A549 (cell line): ENCODE data around the gene LIG3. TPM values are rescaled to one million over a fixed set of nuclear protein-coding genes. Genes with fewer than 3 reads are reported as not detected.

Source experiments
- ATAC-seq, 2 experiments: fragments of 200-7000 bp in 1 of 2; fragments of >200 bp in 1 of 2; cut with Nextera tagmentation in 1 of 2; cut with Tn5 transposase in 1 of 2; 3 replicates each; pipeline versions ENCODE4 v1.8.0 to v1.9.1; 2018 to 2020; ENCODE audit warnings: mild to moderate bottlenecking in 1 of 2, moderate library complexity in 1 of 2
- CTCF ChIA-PET: fragments of 300-600 bp; sonication (Branson Sonifier 250); formaldehyde crosslinking; extraction: SDS; loops from one replicate; lab custom pipeline; 2021; ENCODE audit warnings: antibody characterized with exemption, inconsistent platforms; lab: Yijun Ruan, JAX
- POLR2A ChIA-PET: fragments of 350-600 bp; formaldehyde crosslinking; extraction: SDS; loops from one replicate; lab custom pipeline; 2021; ENCODE audit warnings: antibody characterized with exemption, inconsistent platforms; lab: Yijun Ruan, JAX
- DNase-seq, 2 experiments: peaks; one replicate each; pipeline versions ENCODE4 v3.0.0 to v3.0.0-alpha.2; 2011 to 2016; ENCODE audit warnings: low read depth in 1 of 2, low spot score in 1 of 2
- FAIRE-seq: peaks from 2 replicates; lab custom pipeline; 2011; peaks lifted over from hg19 to GRCh38; lab: Jason Lieb, UNC
- H3K27ac ChIP-seq, 2 experiments: fragments of >200 bp; sonication (Bioruptor Twin); formaldehyde crosslinking; 3 replicates each; pipeline ENCODE4 v1.5.1; 2016 to 2017
- H3K4me1 ChIP-seq: fragments of >200 bp; sonication (Bioruptor Twin); formaldehyde crosslinking; 3 replicates; pipeline ENCODE4 v1.6.1; 2016
- H3K4me2 ChIP-seq: fragments of >200 bp; sonication (Bioruptor Twin); formaldehyde crosslinking; 3 replicates; pipeline ENCODE4 v1.6.1; 2016
- H3K4me3 ChIP-seq: fragments of >200 bp; sonication (Bioruptor Twin); formaldehyde crosslinking; 3 replicates; pipeline ENCODE4 v1.5.1; 2016
- H3K9me3 ChIP-seq: fragments of >200 bp; sonication (Bioruptor Twin); formaldehyde crosslinking; 3 replicates; pipeline ENCODE4 v1.6.1; 2016
- ATOH8 ChIP-seq: fragments of 250-450 bp; sonication (Bioruptor Pico); IDR thresholded peaks from 2 replicates; pipeline ENCODE4 v1.5.0; 2020; ENCODE audit warnings: low read depth, mild to moderate bottlenecking, moderate library complexity
- BHLHE40 ChIP-seq: IDR thresholded peaks from 2 replicates; pipeline ENCODE4 v1.6.1; 2012; ENCODE audit warnings: low read depth, low read length, inconsistent platforms
- CBX2 ChIP-seq: fragments of 200-600 bp; sonication (generic); IDR thresholded peaks from 2 replicates; pipeline ENCODE4 v1.6.1; 2016; ENCODE audit warnings: low read depth, mild to moderate bottlenecking, borderline replicate concordance
- CBX8 ChIP-seq: fragments of 200-600 bp; sonication (generic); IDR thresholded peaks from 2 replicates; pipeline ENCODE4 v1.6.1; 2016
- CEBPB ChIP-seq, 2 experiments: fragments of >200 bp in 1 of 2; sonication (Bioruptor Twin) in 1 of 2; formaldehyde crosslinking in 1 of 2; IDR thresholded peaks; 2 replicates each; pipeline ENCODE4 v1.6.1; 2012 to 2016
- CHD4 ChIP-seq: fragments of 200-600 bp; sonication (generic); IDR thresholded peaks from 2 replicates; pipeline ENCODE4 v1.6.1; 2016; ENCODE audit warnings: antibody characterized with exemption, mild to moderate bottlenecking, borderline replicate concordance
- EHF ChIP-seq: fragments of 250-450 bp; sonication (Bioruptor Pico); IDR thresholded peaks from 2 replicates; pipeline ENCODE4 v1.5.0; 2020; ENCODE audit warnings: mild to moderate bottlenecking
- EHMT2 ChIP-seq: fragments of 200-600 bp; sonication (generic); IDR thresholded peaks from 2 replicates; pipeline ENCODE4 v1.6.1; 2016; ENCODE audit warnings: antibody characterized with exemption, low read depth, mild to moderate bottlenecking, moderate library complexity
- GATA3 ChIP-seq: IDR thresholded peaks from 2 replicates; pipeline ENCODE4 v1.6.1; 2012; ENCODE audit warnings: borderline replicate concordance
- HDAC2 ChIP-seq: fragments of 200-600 bp; sonication (generic); IDR thresholded peaks from 2 replicates; pipeline ENCODE4 v1.6.1; 2016
- HEYL ChIP-seq: fragments of 250-450 bp; sonication (Bioruptor Pico); IDR thresholded peaks from 2 replicates; pipeline ENCODE4 v1.8.0; 2021; ENCODE audit warnings: mild to moderate bottlenecking, moderate library complexity
- HOXB5 ChIP-seq: fragments of 250-450 bp; sonication (Bioruptor Pico); IDR thresholded peaks from 2 replicates; pipeline ENCODE4 v1.5.0; 2020; ENCODE audit warnings: mild to moderate bottlenecking, moderate library complexity
- JUN ChIP-seq, 2 experiments: fragments of >200 bp; sonication (Bioruptor Twin); formaldehyde crosslinking; IDR thresholded peaks; 2 replicates in 1 of 2; 3 replicates in 1 of 2; pipeline ENCODE4 v1.6.1; 2016 to 2017
- JUNB ChIP-seq: fragments of >200 bp; sonication (Bioruptor Twin); formaldehyde crosslinking; IDR thresholded peaks from 2 replicates; pipeline ENCODE4 v1.6.1; 2016
- KDM5A ChIP-seq: fragments of 200-600 bp; sonication (generic); IDR thresholded peaks from 2 replicates; pipeline ENCODE4 v1.6.1; 2016; ENCODE audit warnings: antibody characterized with exemption, mild to moderate bottlenecking
- MAZ ChIP-seq: fragments of 150-350 bp; IDR thresholded peaks from 2 replicates; pipeline ENCODE4 v1.6.1; 2014; ENCODE audit warnings: antibody characterized with exemption, low read depth, low read length, borderline replicate concordance
- MYC ChIP-seq: IDR thresholded peaks from 2 replicates; pipeline ENCODE4 v1.6.1; 2012; ENCODE audit warnings: mild to moderate bottlenecking, inconsistent platforms, low read length, improper control_type of control experiment, borderline replicate concordance
- NFE2L2 ChIP-seq: fragments of 150-350 bp; conservative IDR thresholded peaks from 2 replicates; pipeline ENCODE4 v1.6.1; 2014; ENCODE audit warnings: low read length
- NPAS2 ChIP-seq: fragments of 250-450 bp; sonication (Bioruptor Pico); IDR thresholded peaks from 2 replicates; pipeline ENCODE4 v1.8.0; 2022; ENCODE audit warnings: mild to moderate bottlenecking, moderate library complexity, borderline replicate concordance
- NR3C1 ChIP-seq: fragments of >200 bp; sonication (Bioruptor Twin); formaldehyde crosslinking; IDR thresholded peaks from 3 replicates; pipeline ENCODE4 v1.6.1; 2017
- PBX3 ChIP-seq: IDR thresholded peaks from 2 replicates; pipeline ENCODE4 v1.6.1; 2012
- PHF8 ChIP-seq: fragments of 200-600 bp; sonication (generic); IDR thresholded peaks from 2 replicates; pipeline ENCODE4 v1.6.1; 2016; ENCODE audit warnings: low read depth, mild to moderate bottlenecking, antibody characterized with exemption, moderate library complexity, borderline replicate concordance
- POLR2A ChIP-seq: IDR thresholded peaks from 2 replicates; pipeline ENCODE4 v1.6.1; 2012; ENCODE audit warnings: mild to moderate bottlenecking, low read length
- RFX5 ChIP-seq: fragments of 450-650 bp; IDR thresholded peaks from 2 replicates; pipeline ENCODE4 v1.7.1; 2014; ENCODE audit warnings: antibody characterized with exemption, mild to moderate bottlenecking, moderate library complexity
- RNF2 ChIP-seq: fragments of 200-600 bp; sonication (generic); IDR thresholded peaks from 2 replicates; pipeline ENCODE4 v1.6.1; 2016; ENCODE audit warnings: low read depth, mild to moderate bottlenecking, antibody characterized with exemption, moderate library complexity, borderline replicate concordance
- SMC3 ChIP-seq: fragments of >200 bp; sonication (Bioruptor Twin); formaldehyde crosslinking; IDR thresholded peaks from 3 replicates; pipeline ENCODE4 v1.6.1; 2018; ENCODE audit warnings: inconsistent platforms
- TFCP2L1 ChIP-seq: fragments of 250-450 bp; sonication (Bioruptor Pico); IDR thresholded peaks from 2 replicates; pipeline ENCODE4 v1.5.0; 2021; ENCODE audit warnings: mild to moderate bottlenecking
- TP53 ChIP-seq: fragments of 250-450 bp; sonication (Bioruptor Pico); IDR thresholded peaks from 2 replicates; pipeline ENCODE4 v1.5.0; 2021; ENCODE audit warnings: mild to moderate bottlenecking, moderate library complexity
- ZFP36 ChIP-seq: fragments of 450-650 bp; IDR thresholded peaks from 2 replicates; pipeline ENCODE4 v1.6.1; 2014; ENCODE audit warnings: borderline replicate concordance; ENCODE audit not compliant: partially characterized antibody
- ZNF302 ChIP-seq: fragments of 250-450 bp; sonication (Bioruptor Pico); IDR thresholded peaks from 2 replicates; pipeline ENCODE4 v1.9.0; 2021; ENCODE audit warnings: inconsistent platforms, mild to moderate bottlenecking, moderate library complexity
- WGBS: methylation state at CpG from one replicate; pipeline ENCODE4 v1.1.6; 2017; ENCODE audit errors: missing lambda C conversion rate; 5-methylcytosine and 5-hydroxymethylcytosine counted together
- polyA plus RNA-seq, 4 experiments: library from polyadenylated mRNA; depleted of rRNA in 3 of 4; stranded (reverse); fragments of >200 nt; fragmentation: RNase III in 1 of 4; extraction: RNeasy Plus Mini Kit Qiagen cat#74134 plus additional on column Dnase treatment in 1 of 4; gene quantifications; 2 replicates in 3 of 4; 3 replicates in 1 of 4; pipeline ENCODE4 v1.2.3, GENCODE V29; 2011 to 2017
- TF ChIP-seq, protein P1 (sequence below): fragments of 450-650 bp; IDR thresholded peaks from 2 replicates; pipeline ENCODE4 v1.6.1; 2014; ENCODE audit warnings: antibody characterized with exemption

LIG3 gene
- polyA plus RNA-seq, 2 of the 4 experiments (the other 2 are of a cell fraction) = 36.3 to 56.8 TPM

DNA sequence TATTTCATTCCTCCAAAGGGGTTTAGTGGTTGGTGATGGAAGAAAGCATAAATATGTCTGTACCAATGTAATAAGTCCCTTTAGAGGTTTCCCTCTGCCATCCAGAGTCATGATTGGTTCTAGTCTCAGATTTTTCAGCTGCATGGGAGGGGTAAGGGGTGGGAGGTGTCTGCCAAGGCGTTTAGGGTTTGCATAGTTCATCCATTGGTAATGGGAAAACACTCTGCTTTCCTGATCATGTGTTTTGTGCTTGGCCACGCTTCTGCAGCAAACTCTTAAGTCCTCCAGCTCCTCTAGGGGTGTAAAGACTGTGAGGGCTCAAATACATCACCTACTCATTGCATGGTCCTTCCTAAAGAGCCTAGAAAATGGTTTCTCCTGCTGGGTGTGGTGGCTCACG is 29.8 kb downstream of the LIG3 start:
- Histone ChIP-seq H3K4me1 (no peaks in the 10 kb centered on the region), H3K9me3 (no peaks in the 10 kb centered on the region), H3K4me3 (no peak overlapping the region), H3K4me2 (no peak overlapping the region), H3K27ac (no peak overlapping the region)
- WGBS = 78% methylated on average over 3 of the region's 3 CpGs
- no peak for FAIRE-seq
- POLR2A ChIA-PET = no interaction called here
- no peak for TF ChIP-seq HDAC2
- TF ChIP-seq NFE2L2 = no peak
- TF ChIP-seq PHF8 = no peak
- TF ChIP-seq HOXB5 (CRISPR knock-in tag) = no peak
- TF ChIP-seq MAZ = no peak
- no peak for TF ChIP-seq JUN (IDR thresholded peaks at IDR 0.05)
- TF ChIP-seq NPAS2 = no peak
- TF ChIP-seq NR3C1 = no peak
- no peak for TF ChIP-seq POLR2A
- TF ChIP-seq, protein P1, sequence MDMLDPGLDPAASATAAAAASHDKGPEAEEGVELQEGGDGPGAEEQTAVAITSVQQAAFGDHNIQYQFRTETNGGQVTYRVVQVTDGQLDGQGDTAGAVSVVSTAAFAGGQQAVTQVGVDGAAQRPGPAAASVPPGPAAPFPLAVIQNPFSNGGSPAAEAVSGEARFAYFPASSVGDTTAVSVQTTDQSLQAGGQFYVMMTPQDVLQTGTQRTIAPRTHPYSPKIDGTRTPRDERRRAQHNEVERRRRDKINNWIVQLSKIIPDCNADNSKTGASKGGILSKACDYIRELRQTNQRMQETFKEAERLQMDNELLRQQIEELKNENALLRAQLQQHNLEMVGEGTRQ = no peak
- TF ChIP-seq KDM5A = no peak
- no peak for TF ChIP-seq ZNF302
- no peak for ATAC-seq
- CTCF ChIA-PET = interaction anchor here (0.7 to 6.7 kb wide), 8 partner anchors 11 to 110 kb away, joined by 3 to 62 read pairs (median 4); no protein-coding TSS in a partner anchor
- no peak for DNase-seq

DNA sequence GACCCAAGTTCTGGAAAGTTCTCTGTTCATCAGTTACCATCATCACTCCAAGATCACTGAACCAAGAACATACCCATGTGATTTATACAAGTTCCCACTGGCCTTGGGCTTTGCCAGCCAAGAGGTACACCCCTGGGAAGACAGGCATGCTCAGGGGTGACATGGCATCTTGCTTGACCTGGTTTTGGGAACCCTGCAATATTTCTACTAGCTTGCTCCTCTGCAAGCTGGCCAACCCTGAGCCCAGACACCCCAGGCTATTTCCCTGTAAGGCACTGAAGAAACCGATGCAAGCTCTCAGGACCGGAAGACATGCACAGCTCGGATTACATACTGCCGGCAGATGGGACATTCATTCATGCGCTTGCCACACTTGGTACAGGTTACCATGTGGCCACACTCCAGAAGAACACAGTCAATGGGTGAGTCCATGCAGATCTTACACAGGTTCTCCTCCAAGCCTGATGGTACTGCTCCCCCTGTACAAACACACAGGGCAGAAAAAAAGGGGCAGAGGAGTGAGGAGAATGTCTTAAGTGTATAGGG is 31.4 kb downstream of the LIG3 start:
- 86% methylated on average over 5 of the region's 5 CpGs for WGBS
- no peak for DNase-seq
- Histone ChIP-seq H3K4me1 (no peaks in the 10 kb centered on the region), H3K4me3 (no peak overlapping the region), H3K9me3 (no peaks in the 10 kb centered on the region), H3K27ac (no peak overlapping the region), H3K4me2 (no peak overlapping the region)
- ATAC-seq = no peak
- CTCF ChIA-PET = interaction anchor here (0.6 to 6.7 kb wide), 8 partner anchors 12 to 855 kb away, joined by 3 to 62 read pairs (median 6); partner anchors contain the start of genes RAD51D and RFFL
- POLR2A ChIA-PET = no interaction called here
- FAIRE-seq = no peak
- TF ChIP-seq RNF2 = no peak
- TF ChIP-seq PBX3 = no peak
- no peak for TF ChIP-seq CHD4
- no peak for TF ChIP-seq MAZ
- TF ChIP-seq MYC = no peak
- TF ChIP-seq TFCP2L1 (CRISPR knock-in tag) = no peak
- no peak for TF ChIP-seq NPAS2
- TF ChIP-seq TP53 = no peak
- TF ChIP-seq GATA3 = no peak
- TF ChIP-seq RFX5 = no peak
- TF ChIP-seq CBX8 = no peak
- TF ChIP-seq CEBPB (IDR thresholded peaks at IDR 0.05) = no peak

- WGBS = 89% methylated on average over 4 of the region's 4 CpGs
- Histone ChIP-seq H3K4me3 (no peak overlapping the region), H3K27ac (no peak overlapping the region), H3K9me3 (no peaks in the 10 kb centered on the region), H3K4me1 (no peaks in the 10 kb centered on the region; the same call in 2 of the 3 replicates), H3K4me2 (no peak overlapping the region)
- TF ChIP-seq EHF (CRISPR knock-in tag) (no peak), GATA3 (no peak), PBX3 (no peak), ZFP36 (no peak), HDAC2 (no peak), RNF2 (no peak), BHLHE40 (no peak), CBX2 (no peak), MAZ (no peak), HEYL (CRISPR knock-in tag) (no peak), SMC3 (no peak), JUNB (no peak), ATOH8 (CRISPR knock-in tag) (no peak), EHMT2 (no peak), CEBPB (IDR thresholded peaks at IDR 0.05) (no peak), PHF8 (no peak)
- POLR2A ChIA-PET = no interaction called here
- CTCF ChIA-PET = interaction anchor here (0.9 to 5.9 kb wide), 3 partner anchors 17 to 103 kb away, joined by 3 to 28 read pairs (median 5); partner anchors contain the start of gene RAD51D
- ATAC-seq = no peak
- no peak for FAIRE-seq
- DNase-seq = no peak
Measured at GRCh38 chr17:35016369-35016768, 36.1 kb downstream of the LIG3 start.
